Vagina (tissue), 2 donors: ENCODE results near the gene DEDD.

Experiments used
- POLR2A ChIP-seq, 2 donors: fragments of 450-650 bp; IDR thresholded peaks; one replicate each; pipeline ENCODE4 v1.6.1; 2017; ENCODE audit warnings: antibody characterized with exemption in 2 of 2, mild to moderate bottlenecking in 2 of 2, moderate library complexity in 2 of 2
- POLR2AphosphoS5 ChIP-seq, 2 donors: sonication (generic); formaldehyde crosslinking; IDR thresholded peaks; one replicate each; pipeline ENCODE4 v1.9.0; 2017; ENCODE audit warnings: antibody characterized with exemption in 2 of 2, mild to moderate bottlenecking in 2 of 2, low read depth in 1 of 2; ENCODE audit not compliant: insufficient read depth in 1 of 2
- TF ChIP-seq, protein P1 (sequence below), 3 experiments: fragments of 450-650 bp in 2 of 3; fragments of 200-600 bp in 1 of 3; sonication (generic) in 1 of 3; IDR thresholded peaks; one replicate each; pipeline ENCODE4 v1.5.1; 2017 to 2019; ENCODE audit warnings: antibody characterized with exemption in 3 of 3, mild to moderate bottlenecking in 2 of 3, moderate library complexity in 2 of 3

DNA sequence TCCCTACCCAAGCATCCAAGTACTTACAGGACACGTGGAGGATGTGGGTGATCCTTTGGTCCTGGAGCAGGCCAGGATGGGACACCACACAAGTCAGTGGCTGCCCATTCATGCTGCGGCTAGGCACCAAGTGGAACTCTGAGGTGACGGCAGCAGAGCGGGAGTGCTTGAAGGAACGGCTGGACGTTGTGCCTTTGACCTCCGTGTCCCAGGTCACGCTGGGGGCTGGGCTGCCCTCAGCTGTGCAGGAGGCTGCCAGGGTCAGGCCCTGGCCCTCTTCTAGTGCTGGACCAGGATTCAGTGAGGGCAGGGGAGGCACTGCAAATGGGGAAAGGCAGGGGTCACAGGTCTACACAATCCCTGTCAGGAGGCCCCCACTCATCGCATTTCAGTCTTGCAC, 55.0 kb downstream of the DEDD start:
- TF ChIP-seq POLR2A (IDR thresholded peaks at IDR 0.05), result no peak
- TF ChIP-seq, protein P1, sequence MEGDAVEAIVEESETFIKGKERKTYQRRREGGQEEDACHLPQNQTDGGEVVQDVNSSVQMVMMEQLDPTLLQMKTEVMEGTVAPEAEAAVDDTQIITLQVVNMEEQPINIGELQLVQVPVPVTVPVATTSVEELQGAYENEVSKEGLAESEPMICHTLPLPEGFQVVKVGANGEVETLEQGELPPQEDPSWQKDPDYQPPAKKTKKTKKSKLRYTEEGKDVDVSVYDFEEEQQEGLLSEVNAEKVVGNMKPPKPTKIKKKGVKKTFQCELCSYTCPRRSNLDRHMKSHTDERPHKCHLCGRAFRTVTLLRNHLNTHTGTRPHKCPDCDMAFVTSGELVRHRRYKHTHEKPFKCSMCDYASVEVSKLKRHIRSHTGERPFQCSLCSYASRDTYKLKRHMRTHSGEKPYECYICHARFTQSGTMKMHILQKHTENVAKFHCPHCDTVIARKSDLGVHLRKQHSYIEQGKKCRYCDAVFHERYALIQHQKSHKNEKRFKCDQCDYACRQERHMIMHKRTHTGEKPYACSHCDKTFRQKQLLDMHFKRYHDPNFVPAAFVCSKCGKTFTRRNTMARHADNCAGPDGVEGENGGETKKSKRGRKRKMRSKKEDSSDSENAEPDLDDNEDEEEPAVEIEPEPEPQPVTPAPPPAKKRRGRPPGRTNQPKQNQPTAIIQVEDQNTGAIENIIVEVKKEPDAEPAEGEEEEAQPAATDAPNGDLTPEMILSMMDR (IDR thresholded peaks at IDR 0.05), result no peak
- no peak for TF ChIP-seq POLR2AphosphoS5 (IDR thresholded peaks at IDR 0.05; ENCODE audit: insufficient read depth in 1 of 2, low read depth in 1 of 2)
